ENCODE measurements around the gene AFDN. TPM values are rescaled to one million over a fixed set of nuclear protein-coding genes. Genes with fewer than 3 reads are reported as not detected.

Gene AFDN
- total and polyA plus RNA-seq, 10 of the 15 experiments (the other 5 are each of a cell fraction or from before 2014, with no cell fraction given), result 5.7 to 68.2 (median 45.1) TPM

DNA sequence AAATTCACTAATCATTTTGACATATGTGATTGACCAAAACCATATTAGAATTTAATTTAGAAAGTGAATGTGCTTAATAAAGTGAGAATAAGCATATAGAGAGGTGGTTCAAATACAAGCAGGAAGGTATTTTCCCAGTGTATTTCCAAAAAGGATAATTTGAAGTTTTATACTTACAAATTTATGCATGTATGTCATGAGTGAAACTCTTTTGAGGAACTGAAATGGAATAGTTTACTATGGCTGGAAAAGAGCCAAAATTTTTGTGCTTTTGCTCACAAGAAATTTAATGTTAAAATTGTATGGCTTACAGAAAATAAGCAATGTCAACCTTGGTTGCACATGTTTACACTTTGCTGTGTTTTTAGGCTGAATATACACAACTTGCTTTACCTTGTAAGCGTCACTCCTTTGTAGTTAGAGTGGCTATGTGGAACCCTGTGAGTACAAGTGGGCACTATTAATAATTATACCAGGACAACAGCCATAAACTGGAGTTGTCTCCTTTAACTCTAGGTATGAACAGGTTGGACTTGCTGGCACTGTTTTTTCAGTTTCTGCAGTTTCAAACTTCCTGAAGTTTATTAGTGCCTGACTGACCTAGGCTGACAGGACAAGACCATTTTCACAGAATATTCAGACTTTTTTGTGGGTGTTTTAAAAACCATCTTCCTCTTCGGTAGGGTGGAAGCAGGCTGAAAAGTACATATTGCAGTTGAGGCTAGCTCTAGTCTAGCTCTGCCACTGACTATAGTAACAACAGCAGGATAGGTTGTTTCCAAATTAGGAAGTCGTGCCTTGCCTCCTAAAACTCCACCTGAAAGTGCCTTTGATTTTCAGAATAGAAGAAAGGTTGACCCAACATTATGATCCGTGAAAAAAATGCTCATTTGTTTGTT lies 6.0 kb downstream of the AFDN start (continued):
- TF ChIP-seq PAX8 (IDR thresholded peaks at IDR 0.05), result no peak
- no peak for TF ChIP-seq SP1 (IDR thresholded peaks at IDR 0.05; ENCODE audit: low read depth, low read length)
- no peak for TF ChIP-seq ZBED1 (IDR thresholded peaks at IDR 0.05; ENCODE audit: borderline replicate concordance)
- TF ChIP-seq, protein P1, sequence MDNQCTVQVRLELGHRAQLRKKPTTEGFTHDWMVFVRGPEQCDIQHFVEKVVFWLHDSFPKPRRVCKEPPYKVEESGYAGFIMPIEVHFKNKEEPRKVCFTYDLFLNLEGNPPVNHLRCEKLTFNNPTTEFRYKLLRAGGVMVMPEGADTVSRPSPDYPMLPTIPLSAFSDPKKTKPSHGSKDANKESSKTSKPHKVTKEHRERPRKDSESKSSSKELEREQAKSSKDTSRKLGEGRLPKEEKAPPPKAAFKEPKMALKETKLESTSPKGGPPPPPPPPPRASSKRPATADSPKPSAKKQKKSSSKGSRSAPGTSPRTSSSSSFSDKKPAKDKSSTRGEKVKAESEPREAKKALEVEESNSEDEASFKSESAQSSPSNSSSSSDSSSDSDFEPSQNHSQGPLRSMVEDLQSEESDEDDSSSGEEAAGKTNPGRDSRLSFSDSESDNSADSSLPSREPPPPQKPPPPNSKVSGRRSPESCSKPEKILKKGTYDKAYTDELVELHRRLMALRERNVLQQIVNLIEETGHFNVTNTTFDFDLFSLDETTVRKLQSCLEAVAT (IDR thresholded peaks at IDR 0.05), result no peak
- no peak for TF ChIP-seq NR2C2 (IDR thresholded peaks at IDR 0.05; ENCODE audit: borderline replicate concordance, control insufficient read depth, insufficient read length, low read depth)
- TF ChIP-seq, protein P2, sequence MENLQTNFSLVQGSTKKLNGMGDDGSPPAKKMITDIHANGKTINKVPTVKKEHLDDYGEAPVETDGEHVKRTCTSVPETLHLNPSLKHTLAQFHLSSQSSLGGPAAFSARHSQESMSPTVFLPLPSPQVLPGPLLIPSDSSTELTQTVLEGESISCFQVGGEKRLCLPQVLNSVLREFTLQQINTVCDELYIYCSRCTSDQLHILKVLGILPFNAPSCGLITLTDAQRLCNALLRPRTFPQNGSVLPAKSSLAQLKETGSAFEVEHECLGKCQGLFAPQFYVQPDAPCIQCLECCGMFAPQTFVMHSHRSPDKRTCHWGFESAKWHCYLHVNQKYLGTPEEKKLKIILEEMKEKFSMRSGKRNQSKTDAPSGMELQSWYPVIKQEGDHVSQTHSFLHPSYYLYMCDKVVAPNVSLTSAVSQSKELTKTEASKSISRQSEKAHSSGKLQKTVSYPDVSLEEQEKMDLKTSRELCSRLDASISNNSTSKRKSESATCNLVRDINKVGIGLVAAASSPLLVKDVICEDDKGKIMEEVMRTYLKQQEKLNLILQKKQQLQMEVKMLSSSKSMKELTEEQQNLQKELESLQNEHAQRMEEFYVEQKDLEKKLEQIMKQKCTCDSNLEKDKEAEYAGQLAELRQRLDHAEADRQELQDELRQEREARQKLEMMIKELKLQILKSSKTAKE (IDR thresholded peaks at IDR 0.05; ENCODE audit: low read depth, poor library complexity, severe bottlenecking), result peak; percentile 19
- TF ChIP-seq POU2F2 (IDR thresholded peaks at IDR 0.05; ENCODE audit: borderline replicate concordance, low read depth, low read length), result no peak
- no peak for TF ChIP-seq CREB1 (IDR thresholded peaks at IDR 0.05; ENCODE audit: low read depth)
- TF ChIP-seq TCF12 (IDR thresholded peaks at IDR 0.05; ENCODE audit: low read depth, low read length), result no peak
- no peak for TF ChIP-seq KDM1A (IDR thresholded peaks at IDR 0.05; ENCODE audit: borderline replicate concordance)
- no peak for TF ChIP-seq STAT3 (IDR thresholded peaks at IDR 0.05; ENCODE audit: low read depth, low read length)
- TF ChIP-seq, protein P3, sequence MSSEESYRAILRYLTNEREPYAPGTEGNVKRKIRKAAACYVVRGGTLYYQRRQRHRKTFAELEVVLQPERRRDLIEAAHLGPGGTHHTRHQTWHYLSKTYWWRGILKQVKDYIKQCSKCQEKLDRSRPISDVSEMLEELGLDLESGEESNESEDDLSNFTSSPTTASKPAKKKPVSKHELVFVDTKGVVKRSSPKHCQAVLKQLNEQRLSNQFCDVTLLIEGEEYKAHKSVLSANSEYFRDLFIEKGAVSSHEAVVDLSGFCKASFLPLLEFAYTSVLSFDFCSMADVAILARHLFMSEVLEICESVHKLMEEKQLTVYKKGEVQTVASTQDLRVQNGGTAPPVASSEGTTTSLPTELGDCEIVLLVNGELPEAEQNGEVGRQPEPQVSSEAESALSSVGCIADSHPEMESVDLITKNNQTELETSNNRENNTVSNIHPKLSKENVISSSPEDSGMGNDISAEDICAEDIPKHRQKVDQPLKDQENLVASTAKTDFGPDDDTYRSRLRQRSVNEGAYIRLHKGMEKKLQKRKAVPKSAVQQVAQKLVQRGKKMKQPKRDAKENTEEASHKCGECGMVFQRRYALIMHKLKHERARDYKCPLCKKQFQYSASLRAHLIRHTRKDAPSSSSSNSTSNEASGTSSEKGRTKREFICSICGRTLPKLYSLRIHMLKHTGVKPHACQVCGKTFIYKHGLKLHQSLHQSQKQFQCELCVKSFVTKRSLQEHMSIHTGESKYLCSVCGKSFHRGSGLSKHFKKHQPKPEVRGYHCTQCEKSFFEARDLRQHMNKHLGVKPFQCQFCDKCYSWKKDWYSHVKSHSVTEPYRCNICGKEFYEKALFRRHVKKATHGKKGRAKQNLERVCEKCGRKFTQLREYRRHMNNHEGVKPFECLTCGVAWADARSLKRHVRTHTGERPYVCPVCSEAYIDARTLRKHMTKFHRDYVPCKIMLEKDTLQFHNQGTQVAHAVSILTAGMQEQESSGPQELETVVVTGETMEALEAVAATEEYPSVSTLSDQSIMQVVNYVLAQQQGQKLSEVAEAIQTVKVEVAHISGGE (CRISPR knock-in tag; IDR thresholded peaks at IDR 0.05), result no peak
- TF ChIP-seq ZNF207 (IDR thresholded peaks at IDR 0.05; ENCODE audit: borderline replicate concordance), result no peak
- 0 out of 2 replicates have a peak, but pooled peaks have one; percentile 36 for TF ChIP-seq FOXM1 (IDR thresholded peaks at IDR 0.05; ENCODE audit: low read depth, low read length)
- TF ChIP-seq ASH2L (IDR thresholded peaks at IDR 0.05; ENCODE audit: borderline replicate concordance, low read depth), result no peak
- TF ChIP-seq ZNF24 (IDR thresholded peaks at IDR 0.05), result no peak
- no peak for TF ChIP-seq SIN3A (IDR thresholded peaks at IDR 0.05; ENCODE audit: low read depth, low read length)
- TF ChIP-seq NBN (IDR thresholded peaks at IDR 0.05), result no peak
- TF ChIP-seq, protein P4, sequence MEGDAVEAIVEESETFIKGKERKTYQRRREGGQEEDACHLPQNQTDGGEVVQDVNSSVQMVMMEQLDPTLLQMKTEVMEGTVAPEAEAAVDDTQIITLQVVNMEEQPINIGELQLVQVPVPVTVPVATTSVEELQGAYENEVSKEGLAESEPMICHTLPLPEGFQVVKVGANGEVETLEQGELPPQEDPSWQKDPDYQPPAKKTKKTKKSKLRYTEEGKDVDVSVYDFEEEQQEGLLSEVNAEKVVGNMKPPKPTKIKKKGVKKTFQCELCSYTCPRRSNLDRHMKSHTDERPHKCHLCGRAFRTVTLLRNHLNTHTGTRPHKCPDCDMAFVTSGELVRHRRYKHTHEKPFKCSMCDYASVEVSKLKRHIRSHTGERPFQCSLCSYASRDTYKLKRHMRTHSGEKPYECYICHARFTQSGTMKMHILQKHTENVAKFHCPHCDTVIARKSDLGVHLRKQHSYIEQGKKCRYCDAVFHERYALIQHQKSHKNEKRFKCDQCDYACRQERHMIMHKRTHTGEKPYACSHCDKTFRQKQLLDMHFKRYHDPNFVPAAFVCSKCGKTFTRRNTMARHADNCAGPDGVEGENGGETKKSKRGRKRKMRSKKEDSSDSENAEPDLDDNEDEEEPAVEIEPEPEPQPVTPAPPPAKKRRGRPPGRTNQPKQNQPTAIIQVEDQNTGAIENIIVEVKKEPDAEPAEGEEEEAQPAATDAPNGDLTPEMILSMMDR (IDR thresholded peaks at IDR 0.05 in 2 of 3, conservative IDR thresholded peaks at IDR 0.05 in 1 of 3; ENCODE audit: control insufficient read depth in 2 of 3, extremely low read depth in 1 of 3, insufficient read depth in 1 of 3, low read depth in 3 of 3, low read length in 3 of 3), result no peak
- no peak for TF ChIP-seq HDAC6 (IDR thresholded peaks at IDR 0.05; ENCODE audit: unreplicated experiment)

All from GM12878 (cell line).